Stimulated activated CD8-positive, alpha-beta memory T cell treated with anti-CD3 and anti-CD28 coated beads, Interleukin-7, amount 100 ng/mL, for 1 hour (primary cell): ENCODE data around the gene WWOX.
"Not testable (repeated sequence)": the region's sequence is repeated elsewhere in the genome, so short reads cannot be mapped to it uniquely, and the experiment has no call there.

ENCODE experiments used
- DNase-seq, 2 donors: peaks; one replicate each; pipeline ENCODE4 v3.0.0-alpha.2; 2020; ENCODE audit warnings: low read depth in 2 of 2

The WWOX gene

GRCh38 chr16:78099271-78100111, at the start of gene WWOX:
Gene WWOX (plus strand): TSS chr16:78099654.
- peak; percentile 88 to 90 for DNase-seq

DNA sequence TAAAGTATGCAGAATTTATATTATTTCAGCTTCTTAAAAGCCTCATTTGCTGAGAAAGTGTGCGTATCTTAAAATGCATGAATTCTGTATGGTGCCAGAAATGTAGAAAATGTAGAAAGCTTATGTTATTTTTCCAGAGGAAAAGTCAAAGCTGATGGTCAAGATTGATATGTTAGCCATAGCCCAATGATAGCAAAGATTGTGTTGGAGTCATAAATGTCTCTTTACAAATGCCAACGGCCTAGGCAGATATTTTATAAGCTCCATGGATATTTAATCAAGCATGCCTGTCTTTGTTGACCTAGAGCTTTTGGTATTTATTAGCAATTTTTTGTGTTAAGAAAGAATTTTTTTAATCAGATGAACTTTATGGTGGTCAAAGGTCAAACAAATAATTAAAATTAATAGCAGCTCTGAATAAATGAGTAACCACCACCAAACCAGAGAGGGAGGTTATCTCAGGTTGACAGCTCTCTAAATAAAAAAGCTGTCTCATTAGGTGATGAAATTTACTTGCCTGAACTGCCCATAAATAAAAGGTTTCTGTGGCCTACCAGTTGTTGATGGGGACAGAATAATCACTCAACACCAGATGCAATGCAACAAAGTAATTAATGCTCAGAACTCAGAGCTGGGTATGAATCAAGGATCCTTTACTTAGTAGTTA, 48.6 kb upstream of the WWOX start:
- no peak for DNase-seq

DNA sequence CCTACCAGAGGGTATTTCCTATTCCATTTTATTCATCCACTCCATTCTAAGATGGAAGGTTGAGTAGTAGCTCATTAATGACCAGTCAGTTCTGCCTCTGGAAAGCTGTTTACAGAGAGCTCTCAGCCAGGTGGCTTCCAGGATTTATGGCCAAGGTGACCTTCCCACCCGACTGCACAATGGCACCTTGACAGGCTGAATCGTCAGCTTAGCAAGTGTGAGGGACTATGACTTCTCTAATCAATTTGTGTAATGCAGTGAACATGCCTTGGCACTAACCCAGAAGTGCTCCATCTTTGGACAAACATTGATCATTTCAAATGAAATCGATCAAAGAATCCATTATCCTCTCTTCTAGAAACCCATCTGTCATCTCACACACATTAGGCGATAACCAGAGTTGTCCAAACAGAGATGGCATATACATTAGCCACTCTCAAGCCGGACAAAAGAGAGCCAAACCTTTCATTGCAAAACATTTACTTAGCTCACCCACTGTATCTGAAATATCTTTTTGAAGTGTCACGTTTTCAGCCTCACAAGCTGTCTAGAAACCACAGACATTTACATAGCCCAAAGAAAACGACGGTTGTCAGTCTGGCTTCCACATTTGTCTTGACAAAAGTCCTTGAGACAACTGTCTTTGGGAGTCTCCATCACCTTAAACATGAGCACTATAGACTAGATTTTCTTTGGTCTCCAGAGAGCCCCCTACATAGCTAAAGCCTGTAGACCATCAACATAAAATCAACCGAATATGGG, 41.5 kb upstream of the WWOX start:
- no peak for DNase-seq

DNA sequence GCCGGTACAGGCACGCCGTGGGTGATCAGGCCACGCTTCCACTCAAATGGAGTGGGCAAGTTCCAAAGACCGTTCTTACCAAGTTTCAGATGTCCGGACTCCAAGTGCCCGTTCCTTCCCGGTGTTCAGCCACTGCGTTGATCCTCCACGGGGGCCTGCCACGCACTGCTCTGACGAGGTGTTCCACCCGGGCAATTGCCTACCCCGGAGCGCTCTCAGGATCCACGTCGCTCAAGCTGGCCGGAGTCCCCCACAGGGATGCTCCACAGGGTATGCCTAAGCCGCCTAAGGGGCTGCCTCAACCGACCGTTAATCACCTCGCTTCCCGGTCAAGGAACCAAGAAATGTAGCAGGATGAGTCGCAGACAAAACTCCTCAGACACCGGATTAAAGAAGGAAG, 39.6 kb upstream of the WWOX start:
- not testable (repeated sequence) for DNase-seq

GRCh38 chr16:78060295-78060694, 39.2 kb upstream of the WWOX start:
- DNase-seq = no peak

GRCh38 chr16:78060809-78061208, 38.6 kb upstream of the WWOX start:
- DNase-seq = no peak

DNA sequence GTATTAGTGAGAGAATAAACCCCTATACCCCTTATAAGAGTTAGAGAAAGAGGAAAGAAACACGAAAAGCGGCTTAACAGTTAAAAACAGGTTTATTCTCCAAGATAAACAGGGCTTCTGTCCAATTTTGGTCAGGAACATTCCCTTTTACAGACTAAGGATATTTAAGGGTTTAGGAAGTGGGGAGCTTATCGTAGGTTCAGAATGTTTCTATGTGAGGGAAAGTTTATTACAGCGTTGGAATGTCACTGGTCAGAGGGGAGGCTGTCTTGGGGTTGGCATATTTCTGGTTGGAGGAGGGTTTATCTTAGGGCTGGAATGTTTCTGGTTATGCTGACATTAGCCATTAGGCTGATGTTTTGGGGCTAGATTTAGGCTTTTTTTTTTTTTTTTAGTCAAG, 34.1 kb upstream of the WWOX start:
- DNase-seq = no peak

GRCh38 chr16:78069913-78070312, 29.5 kb upstream of the WWOX start:
- DNase-seq = no peak

GRCh38 chr16:78072275-78072674, 27.2 kb upstream of the WWOX start:
- no peak for DNase-seq

- DNase-seq = no peak
These were observed 23.7 kb upstream of the WWOX start for GRCh38 chr16:78075800-78076199.

DNA sequence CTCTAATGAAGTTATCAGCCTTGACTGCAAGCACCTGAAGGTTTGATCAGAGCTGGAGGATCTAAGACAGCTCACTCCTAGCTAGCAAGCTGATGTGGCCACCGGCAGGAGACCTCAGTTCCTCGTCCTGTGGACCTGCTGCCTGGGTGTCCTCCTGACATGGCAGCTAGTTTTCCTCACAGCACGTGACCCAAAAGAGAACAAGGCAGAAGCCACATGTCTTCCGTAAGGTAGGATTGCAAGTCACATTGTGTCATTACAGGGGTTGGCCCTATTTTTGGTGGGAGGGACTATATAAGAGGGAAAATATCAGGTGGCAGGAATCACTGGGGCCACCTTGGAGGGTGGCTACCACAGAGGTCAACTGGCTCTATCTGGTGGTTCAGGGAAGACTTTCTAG, 18.1 kb upstream of the WWOX start:
- no peak for DNase-seq

DNA sequence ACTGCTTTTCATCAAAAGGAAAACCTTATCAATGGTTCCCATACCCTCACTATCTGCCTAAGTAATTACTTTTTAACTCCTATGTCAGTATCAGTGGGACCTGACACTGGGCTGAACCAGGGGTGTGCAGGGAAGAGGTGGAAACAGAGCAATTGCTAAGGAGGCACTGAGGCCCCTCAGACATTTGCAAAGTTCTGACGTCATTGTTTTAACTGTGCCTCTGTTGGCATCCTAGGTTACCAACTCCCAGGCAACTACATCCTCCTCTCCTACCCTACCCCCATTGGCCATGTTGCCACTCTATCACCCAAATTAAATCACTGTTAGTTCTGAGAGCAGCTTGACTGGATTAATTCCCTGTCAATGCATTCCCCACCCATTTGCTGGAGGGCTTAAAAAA, 8.0 kb upstream of the WWOX start:
- no peak for DNase-seq

- no peak for DNase-seq
These were observed 6.7 kb upstream of the WWOX start for GRCh38 chr16:78092758-78093157.

GRCh38 chr16:78094166-78094565, 5.3 kb upstream of the WWOX start:
- DNase-seq = no peak

DNA sequence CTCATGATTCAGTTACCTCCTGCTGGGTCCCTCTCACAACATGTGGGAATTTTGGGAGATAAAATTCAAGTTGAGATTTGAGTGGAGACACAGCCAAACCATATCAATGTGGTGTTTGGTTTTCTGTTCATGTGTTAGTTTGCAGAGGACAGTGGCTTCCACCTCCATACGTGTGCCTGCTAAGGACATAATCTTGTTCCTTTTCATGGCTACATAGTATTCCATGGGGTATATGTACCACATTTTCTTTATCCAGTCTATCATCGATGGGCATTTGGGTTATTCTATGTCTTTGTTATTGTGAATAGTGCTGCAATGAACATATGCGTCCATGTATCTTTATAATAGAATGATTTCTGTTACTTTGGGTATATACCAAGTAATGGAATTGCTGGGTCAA, 4.5 kb upstream of the WWOX start:
- DNase-seq = no peak

GRCh38 chr16:78096386-78096785, 3.1 kb upstream of the WWOX start:
- no peak for DNase-seq

GRCh38 chr16:78097548-78097947, 1.9 kb upstream of the WWOX start:
- DNase-seq = no peak

DNA sequence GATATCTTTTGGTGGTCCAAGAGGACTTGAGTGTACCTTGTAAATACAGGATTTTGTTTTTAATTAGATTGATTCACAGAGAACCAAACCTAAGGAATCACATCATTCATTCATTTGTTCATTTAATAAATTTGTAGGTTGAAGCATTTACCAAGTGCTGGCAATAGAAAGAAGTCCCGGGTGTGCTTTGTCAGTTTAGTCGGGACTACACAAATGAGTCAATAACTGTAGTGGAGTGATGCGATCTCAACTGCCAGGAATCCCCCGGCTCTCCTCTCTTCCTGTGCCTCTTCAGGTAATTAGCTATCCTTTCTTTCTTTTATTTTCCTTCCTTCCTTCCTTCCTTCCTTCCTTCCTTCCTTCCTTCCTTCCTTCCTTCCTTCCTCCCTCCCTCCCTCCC, 1.4 kb upstream of the WWOX start:
- DNase-seq = no peak

DNA sequence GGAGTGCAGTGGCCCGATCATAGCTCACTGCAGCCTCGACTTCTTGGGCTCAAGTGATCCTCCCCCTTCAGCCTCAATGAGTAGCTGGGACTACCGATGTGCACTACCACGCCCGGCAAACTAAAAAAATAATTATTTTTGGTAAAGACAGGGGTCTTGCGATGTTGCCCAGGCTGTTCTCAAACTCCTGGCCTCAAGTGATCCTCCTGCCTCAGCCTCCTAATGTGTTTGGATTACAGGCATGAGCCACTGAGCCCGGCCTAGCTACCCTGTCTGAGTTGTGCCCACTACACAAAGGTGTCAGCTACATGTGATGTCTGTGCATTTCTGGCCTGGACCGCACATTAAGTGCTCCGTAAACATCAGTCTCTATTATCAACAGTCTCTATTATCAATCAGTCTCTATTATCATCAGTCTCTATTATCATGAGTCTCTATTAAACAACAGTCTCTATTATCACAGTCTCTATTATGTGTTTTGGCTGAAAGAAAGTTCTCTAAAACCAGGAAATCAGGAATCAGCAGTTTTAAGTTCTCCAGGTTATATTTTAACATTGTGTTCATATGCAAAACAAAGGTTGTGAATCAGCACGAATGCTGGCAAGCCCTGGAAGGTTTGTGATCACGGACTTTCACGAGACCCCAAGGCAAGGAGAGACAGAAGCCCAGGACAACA, 721 bp upstream of the WWOX start:
- no peak for DNase-seq

- no peak for DNase-seq
These were observed 636 bp downstream of the WWOX start for GRCh38 chr16:78100112-78100467.

GRCh38 chr16:78102122-78102660, 2.7 kb downstream of the WWOX start:
- no peak for DNase-seq

- DNase-seq = no peak
These were observed 3.4 kb downstream of the WWOX start for GRCh38 chr16:78102865-78103264.
